Natural killer cell (primary cell): ENCODE data around the gene STRADB. TPM values are rescaled to one million over a fixed set of nuclear protein-coding genes. Genes with fewer than 3 reads are reported as not detected.

ENCODE experiments used
- ATAC-seq, 3 donors: fragments of 150-1000 bp in 2 of 3; fragments of 200-7000 bp in 1 of 3; cut with Tn5 transposase; 1 replicate in 1 of 3; 2 replicates in 2 of 3; pipeline ENCODE4 v1.10.0; 2021; ENCODE audit warnings: mild to moderate bottlenecking in 2 of 3, moderate library complexity in 2 of 3
- DNase-seq, 2 donors: peaks; one replicate each; pipeline versions ENCODE4 v3.0.0 to v3.0.0-alpha.2; 2013 to 2021; ENCODE audit warnings: mixed read lengths in 1 of 2
- H3K27ac ChIP-seq: one replicate; pipeline ENCODE4 v1.5.1; 2013; ENCODE audit warnings: mild to moderate bottlenecking, low read length
- H3K27me3 ChIP-seq: one replicate; pipeline ENCODE4 v1.6.1; 2013; ENCODE audit warnings: low read length; ENCODE audit not compliant: control insufficient read depth, insufficient read depth
- H3K36me3 ChIP-seq: one replicate; pipeline ENCODE4 v1.6.1; 2013; ENCODE audit warnings: low read length; ENCODE audit not compliant: control insufficient read depth, insufficient read depth
- H3K4me1 ChIP-seq: one replicate; pipeline ENCODE4 v1.6.1; 2013; ENCODE audit warnings: low read length; ENCODE audit not compliant: control insufficient read depth, insufficient read depth
- H3K4me3 ChIP-seq: one replicate; pipeline ENCODE4 v1.5.1; 2013; ENCODE audit warnings: low read length
- H3K9me3 ChIP-seq: one replicate; pipeline ENCODE4 v1.6.1; 2013; ENCODE audit warnings: low read length; ENCODE audit not compliant: control insufficient read depth, insufficient read depth
- H3K27ac Mint-ChIP-seq, 2 donors: one replicate each; pipeline ENCODE4 v1.8.0; 2022; ENCODE audit warnings: mild to moderate bottlenecking in 2 of 2, mixed read lengths in 2 of 2, moderate library complexity in 1 of 2
- H3K27me3 Mint-ChIP-seq, 2 donors: one replicate each; pipeline ENCODE4 v1.8.0; 2022; ENCODE audit warnings: low read depth in 2 of 2, mixed read lengths in 2 of 2
- H3K36me3 Mint-ChIP-seq: one replicate; pipeline ENCODE4 v1.8.0; 2022; ENCODE audit warnings: mixed read lengths
- H3K4me1 Mint-ChIP-seq, 2 donors: one replicate each; pipeline ENCODE4 v1.8.0; 2022; ENCODE audit warnings: mixed read lengths in 2 of 2
- H3K4me3 Mint-ChIP-seq: one replicate; pipeline ENCODE4 v1.8.0; 2022; ENCODE audit warnings: mild to moderate bottlenecking, moderate library complexity, mixed read lengths
- H3K9me3 Mint-ChIP-seq, 2 donors: one replicate each; pipeline ENCODE4 v1.8.0; 2022; ENCODE audit warnings: mixed read lengths in 2 of 2
- WGBS: methylation state at CpG from one replicate; pipeline ENCODE4 v1.1.7; 2013; ENCODE audit warnings: missing lambda C conversion rate; ENCODE audit not compliant: insufficient coverage; 5-methylcytosine and 5-hydroxymethylcytosine counted together
- intact Hi-C: fragments of 100-400 bp; cut with micrococcal nuclease; formaldehyde crosslinking; loops from one replicate; pipeline ENCODE4 v1.14.2; 2022
- total RNA-seq, 4 donors: library from RNA; stranded (reverse); fragments of 120-200 nt in 1 of 4; gene quantifications; one replicate each; pipeline versions ENCODE4 v1.2.3 to v1.2.4, GENCODE V29; 2013 to 2022
- TF ChIP-seq, protein P1 (sequence below): fragments of 200-600 bp; IDR thresholded peaks from one replicate; pipeline ENCODE4 v1.8.0; 2022; ENCODE audit warnings: antibody characterized with exemption

The STRADB gene
- total RNA-seq, 3 donors from 2014 or later (not counting 1 experiment from before 2014, with no cell fraction given), result 11.8 to 15.3 (median 14.7) TPM

DNA sequence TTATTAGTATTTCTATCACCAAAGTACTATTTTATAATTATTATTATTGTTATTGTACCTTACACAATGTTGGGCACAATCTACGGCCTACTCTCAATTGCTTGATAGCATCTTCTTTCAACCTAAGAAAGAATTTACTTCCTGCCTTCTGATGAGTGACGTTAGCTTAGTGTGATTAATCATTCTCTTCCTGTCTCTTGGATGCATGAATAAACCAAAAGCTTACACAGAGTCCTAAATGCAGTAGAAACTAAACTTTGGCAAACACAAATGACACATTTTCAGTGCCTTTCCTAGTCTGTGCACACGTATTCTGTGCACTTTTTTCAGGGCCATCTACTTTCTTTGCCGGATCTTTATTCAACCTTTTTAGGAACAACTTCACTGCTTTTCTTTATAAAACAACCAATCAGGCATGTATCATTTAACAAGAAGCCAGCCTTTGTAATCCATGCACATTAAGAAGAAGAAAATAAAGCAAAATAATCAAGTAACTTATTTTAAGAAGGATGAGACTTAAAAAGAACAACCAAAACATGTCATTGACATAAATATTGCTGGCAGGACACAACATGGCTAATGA is 19.4 kb upstream of the STRADB start:
- DNase-seq, result peak in 1 of 2 donors; percentile 57
- Mint-ChIP-seq H3K36me3 (no peaks in the 10 kb centered on the region), H3K4me1 (peaks cover 28 to 41% of the 10 kb centered on the region in 2 donors), H3K4me3 (peak overlapping the region; percentile 32), H3K27ac (peak overlapping the region; percentile 58 to 75), H3K9me3 (peaks cover 0 to 2% of the 10 kb centered on the region in 2 donors), H3K27me3 (no peaks in the 10 kb centered on the region)
- TF ChIP-seq, protein P1, sequence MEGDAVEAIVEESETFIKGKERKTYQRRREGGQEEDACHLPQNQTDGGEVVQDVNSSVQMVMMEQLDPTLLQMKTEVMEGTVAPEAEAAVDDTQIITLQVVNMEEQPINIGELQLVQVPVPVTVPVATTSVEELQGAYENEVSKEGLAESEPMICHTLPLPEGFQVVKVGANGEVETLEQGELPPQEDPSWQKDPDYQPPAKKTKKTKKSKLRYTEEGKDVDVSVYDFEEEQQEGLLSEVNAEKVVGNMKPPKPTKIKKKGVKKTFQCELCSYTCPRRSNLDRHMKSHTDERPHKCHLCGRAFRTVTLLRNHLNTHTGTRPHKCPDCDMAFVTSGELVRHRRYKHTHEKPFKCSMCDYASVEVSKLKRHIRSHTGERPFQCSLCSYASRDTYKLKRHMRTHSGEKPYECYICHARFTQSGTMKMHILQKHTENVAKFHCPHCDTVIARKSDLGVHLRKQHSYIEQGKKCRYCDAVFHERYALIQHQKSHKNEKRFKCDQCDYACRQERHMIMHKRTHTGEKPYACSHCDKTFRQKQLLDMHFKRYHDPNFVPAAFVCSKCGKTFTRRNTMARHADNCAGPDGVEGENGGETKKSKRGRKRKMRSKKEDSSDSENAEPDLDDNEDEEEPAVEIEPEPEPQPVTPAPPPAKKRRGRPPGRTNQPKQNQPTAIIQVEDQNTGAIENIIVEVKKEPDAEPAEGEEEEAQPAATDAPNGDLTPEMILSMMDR, result no peak
- WGBS, result 51% methylated on average over 2 of the region's 4 CpGs
- intact Hi-C loops, result no loop called here
- Histone ChIP-seq H3K27me3 (no peaks in the 10 kb centered on the region), H3K4me3 (no peak overlapping the region), H3K9me3 (no peaks in the 10 kb centered on the region), H3K4me1 (peaks cover 11% of the 10 kb centered on the region), H3K36me3 (no peaks in the 10 kb centered on the region), H3K27ac (peak overlapping the region; percentile 23)
- peak; percentile 61 to 96 (median 83) for ATAC-seq

DNA sequence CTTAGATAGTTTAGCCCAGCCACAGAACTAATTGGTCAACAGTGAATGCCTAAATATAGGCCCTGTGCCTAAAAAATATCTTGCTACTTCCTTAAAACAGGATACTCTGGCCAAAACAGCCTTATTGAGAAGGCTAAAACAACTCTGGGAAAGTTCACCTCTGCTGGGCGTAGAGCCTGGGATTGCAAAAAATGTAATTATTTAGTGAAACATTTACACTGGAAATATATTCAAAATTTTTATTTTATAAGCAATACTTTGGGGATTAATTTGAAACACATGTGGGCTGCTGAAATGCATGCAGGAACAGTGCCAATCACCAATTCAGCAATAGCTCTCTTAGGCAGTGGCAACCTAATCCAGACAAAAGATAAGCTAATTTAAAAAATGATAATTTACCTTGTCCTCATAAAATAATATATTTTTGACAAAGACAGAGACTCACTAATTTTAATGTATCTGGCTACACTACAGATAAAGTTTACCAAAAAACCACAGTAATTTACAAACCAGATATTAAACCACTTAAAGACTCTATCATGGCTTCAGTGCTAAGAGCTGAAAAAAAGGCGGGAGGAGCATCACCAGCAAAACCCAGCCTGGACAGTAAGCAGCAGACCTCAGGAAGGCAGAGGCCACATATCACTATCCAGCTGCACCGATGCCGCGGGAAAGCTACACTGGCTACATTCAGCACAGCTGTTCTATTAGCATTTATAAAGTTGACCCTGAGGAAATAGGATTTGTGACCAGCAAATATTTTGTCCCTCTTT is 18.7 kb upstream of the STRADB start:
- H3K9me3 ChIP-seq, result no peaks in the 10 kb centered on the region
- H3K27ac ChIP-seq, result peak overlapping the region; percentile 23
- intact Hi-C loops, result no loop called here
- H3K27me3 Mint-ChIP-seq, result no peaks in the 10 kb centered on the region
- H3K36me3 Mint-ChIP-seq, result no peaks in the 10 kb centered on the region
- ATAC-seq (no peak), DNase-seq (no peak)
- no peak overlapping the region for H3K4me3 Mint-ChIP-seq
- H3K9me3 Mint-ChIP-seq, result peaks cover 0 to 2% of the 10 kb centered on the region in 2 donors
- TF ChIP-seq, protein P1, result no peak
- H3K27ac Mint-ChIP-seq, result peak overlapping the region; percentile 58 to 75
- no peaks in the 10 kb centered on the region for H3K36me3 ChIP-seq
- WGBS, result 91% methylated on average over 4 of the region's 5 CpGs
- no peak overlapping the region for H3K4me3 ChIP-seq
- peaks cover 11% of the 10 kb centered on the region for H3K4me1 ChIP-seq
- H3K4me1 Mint-ChIP-seq, result peaks cover 34 to 46% of the 10 kb centered on the region in 2 donors
- no peaks in the 10 kb centered on the region for H3K27me3 ChIP-seq

GRCh38 chr2:201433394-201433995 is 18.0 kb upstream of the STRADB start:
- H3K27me3 ChIP-seq, result no peaks in the 10 kb centered on the region
- H3K4me1 Mint-ChIP-seq, result peaks cover 29 to 44% of the 10 kb centered on the region in 2 donors
- H3K9me3 Mint-ChIP-seq, result peaks cover 0 to 2% of the 10 kb centered on the region in 2 donors
- H3K27ac ChIP-seq, result peak overlapping the region; percentile 2
- no peaks in the 10 kb centered on the region for H3K36me3 Mint-ChIP-seq
- H3K9me3 ChIP-seq, result no peaks in the 10 kb centered on the region
- H3K27me3 Mint-ChIP-seq, result no peaks in the 10 kb centered on the region
- intact Hi-C loops, result no loop called here
- H3K4me3 Mint-ChIP-seq, result peak overlapping the region; percentile 22
- peak overlapping the region; percentile 57 to 58 for H3K27ac Mint-ChIP-seq
- H3K4me1 ChIP-seq, result peaks cover 11% of the 10 kb centered on the region
- DNase-seq (peak in 1 of 2 donors; percentile 11), ATAC-seq (no peak)
- H3K4me3 ChIP-seq, result no peak overlapping the region
- H3K36me3 ChIP-seq, result no peaks in the 10 kb centered on the region
- TF ChIP-seq, protein P1, result no peak
- 79% methylated on average over 11 of the region's 11 CpGs for WGBS
